ENCODE data around the gene DLGAP1.

DLGAP1 gene

GRCh38 chr18:4144201-4144600 is 310.9 kb downstream of the DLGAP1 start:
- no peak for DNase-seq

GRCh38 chr18:4143585-4143984 is 311.5 kb downstream of the DLGAP1 start:
- no peak for DNase-seq

DNA sequence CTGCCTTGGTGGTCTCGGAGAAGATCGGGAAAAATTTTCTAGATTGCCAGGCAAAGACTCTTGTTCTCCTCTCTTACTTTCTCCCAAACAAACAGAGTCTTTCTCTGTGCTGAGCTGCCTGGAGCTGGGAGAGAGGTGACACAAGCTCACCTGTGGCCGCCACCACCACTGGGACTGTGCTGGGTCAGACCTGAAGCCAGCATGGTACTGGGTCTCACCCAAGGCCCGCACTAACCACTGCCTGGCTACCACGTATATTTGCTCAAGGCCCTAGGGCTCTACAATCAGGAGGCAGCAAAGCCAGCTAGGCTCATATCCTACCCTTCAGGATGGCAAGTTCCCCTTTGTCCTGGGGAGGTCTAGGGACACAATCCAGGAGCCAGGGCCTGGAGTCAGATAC is 312.2 kb downstream of the DLGAP1 start:
- DNase-seq = no peak

DNA sequence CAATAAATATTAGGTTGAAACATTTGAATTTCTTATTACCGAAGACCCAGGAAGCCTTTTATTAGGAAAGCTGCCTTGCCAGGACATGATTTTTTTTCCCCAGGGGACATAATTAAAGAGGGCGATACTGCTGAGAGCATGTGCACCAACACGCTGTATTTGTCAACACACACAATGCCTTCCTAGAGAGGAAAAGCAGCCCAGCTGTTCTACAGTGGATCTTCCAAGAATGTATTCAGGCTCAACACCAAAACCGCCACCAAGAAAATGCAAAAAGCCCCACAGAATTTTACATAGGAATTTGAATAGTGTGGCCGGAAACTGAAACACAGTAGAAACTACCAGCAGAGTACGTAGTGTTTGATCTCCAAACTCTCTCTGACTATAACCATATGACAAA is 320.4 kb downstream of the DLGAP1 start:
- no peak for DNase-seq

DNA sequence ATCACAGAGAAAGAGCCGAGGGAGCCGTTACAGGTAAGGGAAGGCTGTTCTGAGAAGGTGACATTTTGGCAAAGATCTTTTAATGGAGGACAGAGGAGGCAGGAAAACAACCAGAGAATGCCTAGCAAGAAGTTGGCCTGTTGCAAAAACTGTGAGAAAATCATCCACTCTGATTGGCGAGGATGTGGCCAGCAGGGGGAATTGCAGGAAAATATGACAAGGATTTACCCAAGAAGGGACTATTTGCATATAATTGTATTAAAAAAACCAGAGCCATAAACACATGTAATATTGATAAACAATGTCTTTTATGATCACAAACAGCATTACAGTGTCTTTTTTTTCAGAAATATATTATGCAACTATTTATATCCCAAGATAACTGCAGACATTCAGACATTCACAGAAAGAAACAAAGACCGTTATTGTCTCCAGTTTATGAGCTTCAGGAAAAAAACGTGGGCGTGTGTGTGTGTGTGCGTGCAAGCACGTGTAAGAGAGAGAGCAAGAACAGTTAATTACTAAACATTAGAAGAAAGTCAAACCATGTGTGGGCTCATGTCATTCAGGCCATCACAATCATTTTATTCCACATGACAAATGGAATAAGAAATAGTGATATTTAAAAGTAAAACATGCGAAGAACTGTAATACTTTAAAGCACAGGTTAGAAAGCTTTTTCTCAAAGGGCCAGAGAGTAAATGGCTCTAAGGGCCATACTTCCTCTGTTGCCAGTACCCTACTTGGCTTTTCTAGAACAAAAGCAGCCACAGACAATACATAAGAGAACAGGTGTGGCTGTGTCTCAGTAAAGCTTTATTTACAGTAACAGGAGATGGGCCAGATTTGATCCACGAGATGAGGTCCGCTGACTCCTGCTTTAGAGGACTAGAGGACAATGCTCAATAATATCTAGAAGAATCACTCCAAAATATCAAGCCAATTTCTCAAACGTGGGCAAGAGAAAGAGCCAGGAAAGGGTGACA is 324.1 kb downstream of the DLGAP1 start:
- no peak for DNase-seq

- DNase-seq = no peak
These were observed 328.2 kb downstream of the DLGAP1 start for GRCh38 chr18:4126939-4127338.

DNA sequence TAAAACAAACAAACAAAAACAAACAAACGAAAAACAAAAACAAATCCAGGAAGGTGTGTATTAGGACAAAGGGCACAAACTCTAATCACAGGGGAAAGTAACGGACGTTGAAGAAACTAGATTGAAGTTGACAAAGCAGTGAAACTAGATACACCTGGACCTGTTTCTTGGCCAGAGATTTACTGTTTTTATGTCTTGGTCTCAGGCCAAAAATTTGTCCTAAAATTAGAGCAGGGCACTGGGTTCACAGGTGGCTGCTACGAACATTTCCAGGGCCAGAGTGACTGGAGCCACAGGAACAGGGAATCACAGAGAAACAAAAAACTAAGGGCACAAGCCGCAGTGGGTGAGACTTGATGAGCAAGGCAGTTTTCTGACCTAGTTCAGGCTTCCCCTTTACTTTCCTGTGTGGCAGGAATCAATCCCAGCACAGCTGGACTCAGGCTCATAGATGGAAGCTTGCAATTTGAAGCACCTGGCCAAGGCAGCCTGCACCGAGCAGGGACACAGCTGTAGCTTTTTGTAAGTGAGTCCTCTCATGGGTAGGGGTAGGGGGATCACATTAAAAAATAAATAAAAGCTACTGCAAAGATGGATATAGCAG is 329.4 kb downstream of the DLGAP1 start:
- no peak for DNase-seq

DNA sequence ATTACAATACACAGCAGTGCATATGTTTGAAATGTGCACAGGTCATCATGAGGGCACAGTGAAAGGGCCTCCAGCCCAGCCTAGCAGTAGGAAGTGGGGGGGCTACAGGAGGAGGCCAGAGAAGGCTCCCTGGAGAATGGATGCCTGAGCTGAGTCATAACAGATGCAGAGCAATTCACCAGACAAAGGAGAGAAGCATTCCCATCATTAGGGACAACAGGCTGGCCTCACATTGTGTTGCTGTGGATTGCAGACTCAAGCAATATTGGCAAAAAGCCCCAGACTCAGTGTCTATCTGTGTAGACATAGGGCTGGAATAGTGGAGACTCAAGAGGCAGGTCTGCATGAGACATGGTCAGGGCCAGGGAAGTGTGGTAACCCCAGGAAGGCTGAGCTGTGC is 329.9 kb downstream of the DLGAP1 start:
- DNase-seq = no peak

- DNase-seq = no peak
These were observed 335.3 kb downstream of the DLGAP1 start for GRCh38 chr18:4119813-4120212.

GRCh38 chr18:4119127-4119648 is 335.9 kb downstream of the DLGAP1 start:
- DNase-seq = no peak

DNA sequence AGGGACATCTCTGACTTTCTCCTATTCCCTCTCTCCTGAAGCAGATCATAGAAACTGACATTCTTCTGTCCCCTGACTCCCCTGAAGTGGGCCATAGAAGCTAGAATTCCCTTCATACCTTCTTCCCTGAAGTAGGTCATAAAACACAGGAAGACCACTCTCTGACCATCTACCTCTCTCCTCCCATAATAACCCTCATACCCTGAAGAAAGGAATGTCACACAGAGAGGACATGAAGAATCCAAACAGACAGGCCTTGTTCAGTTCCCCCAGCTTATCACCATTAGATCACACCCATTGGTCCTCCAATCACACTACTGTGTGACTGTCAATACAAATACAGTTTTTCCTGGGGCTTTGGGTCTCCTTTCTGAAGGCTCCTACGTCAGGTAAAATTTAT is 347.1 kb downstream of the DLGAP1 start:
- DNase-seq = no peak

DNA sequence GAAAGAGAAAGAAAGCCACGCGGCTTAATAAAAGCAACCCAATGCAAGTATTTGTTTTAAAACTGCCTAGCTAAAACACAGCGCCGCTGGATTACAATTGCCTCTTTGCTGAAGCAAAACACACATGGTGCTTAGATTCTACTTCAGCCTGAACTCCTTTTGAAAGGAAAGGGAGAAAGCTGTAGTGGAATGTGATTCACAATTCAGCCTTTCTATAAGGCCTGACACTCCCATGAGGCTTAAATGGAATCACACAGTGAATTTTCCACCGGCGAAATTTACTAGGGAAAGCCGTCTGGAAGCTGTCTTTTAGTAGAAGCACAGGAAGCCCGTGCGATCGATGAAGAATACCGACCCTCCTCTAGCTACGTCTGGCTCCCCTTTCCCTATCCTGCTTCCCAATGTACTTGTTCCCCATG is 348.0 kb downstream of the DLGAP1 start:
- DNase-seq = no peak

GRCh38 chr18:4106407-4107033 is 348.6 kb downstream of the DLGAP1 start:
- peak; percentile 7 to 55 (median 13) for DNase-seq

DNA sequence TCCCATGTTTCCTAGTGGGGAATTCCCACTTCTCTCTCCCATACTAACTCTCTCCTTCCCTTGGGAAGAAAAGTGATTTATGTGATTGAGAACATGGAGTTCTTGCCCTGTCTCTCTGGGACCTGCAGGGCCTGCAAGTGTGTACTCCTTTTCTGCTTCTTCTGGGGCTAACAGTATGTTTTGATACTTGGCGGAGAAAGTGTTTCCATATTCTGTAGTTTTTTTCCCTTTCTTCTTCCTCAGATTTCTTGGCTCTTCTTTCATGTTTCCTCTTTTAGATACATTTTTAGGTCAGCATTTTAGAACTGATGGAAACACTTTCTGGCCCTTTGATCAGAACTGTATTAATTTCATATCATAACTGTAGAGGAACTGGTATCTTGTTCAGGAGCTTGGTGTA is 352.2 kb downstream of the DLGAP1 start:
- no peak for DNase-seq

- peak in 1 of 5 donors; percentile 41 for DNase-seq
These were observed 354.1 kb downstream of the DLGAP1 start for GRCh38 chr18:4101009-4101408.

DNA sequence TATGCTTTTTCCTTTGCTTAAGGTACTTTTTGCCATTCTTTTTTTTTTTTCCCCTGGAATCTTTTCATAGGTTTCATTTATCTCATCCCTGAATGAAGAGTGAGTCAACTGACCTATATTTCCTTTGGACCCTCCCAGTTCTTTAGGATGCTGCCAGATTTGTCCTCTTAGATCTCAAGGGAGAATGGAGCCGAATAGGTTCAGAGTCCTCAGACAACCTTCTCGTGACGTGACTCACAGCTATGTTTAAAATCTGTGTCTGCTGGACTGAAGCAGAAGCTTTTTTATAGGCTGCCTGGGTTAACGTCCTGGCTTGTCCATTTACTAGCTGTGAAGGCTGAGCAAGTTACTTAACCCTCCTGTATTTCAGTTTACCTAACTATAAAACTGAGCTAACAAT is 358.6 kb downstream of the DLGAP1 start:
- no peak for DNase-seq

GRCh38 chr18:4093676-4094075 is 361.4 kb downstream of the DLGAP1 start:
- no peak for DNase-seq

DNA sequence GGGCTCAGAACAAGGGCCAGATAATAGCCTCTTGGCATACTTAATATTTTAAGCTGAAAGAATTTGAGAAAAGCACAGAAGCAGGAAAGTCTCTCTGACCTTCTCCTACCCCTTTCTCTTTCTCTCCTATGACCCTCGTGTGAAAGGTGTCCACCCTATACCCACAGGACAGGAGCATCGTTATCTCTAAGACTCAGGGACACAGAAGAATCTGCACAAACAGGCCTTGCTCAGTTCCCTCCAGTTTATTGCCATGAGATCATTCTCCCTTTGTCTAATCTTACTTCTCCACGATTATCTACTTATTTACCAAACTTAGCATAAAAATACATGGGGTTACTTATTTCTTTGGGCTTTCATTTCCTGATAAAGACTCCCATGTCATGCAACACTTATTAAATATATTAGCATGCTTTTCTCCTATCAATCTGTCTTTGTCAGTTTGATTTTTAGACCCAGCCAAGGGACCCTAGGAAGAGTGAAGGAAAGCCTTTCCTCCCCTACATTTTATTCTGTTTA is 370.7 kb downstream of the DLGAP1 start:
- no peak for DNase-seq

DNA sequence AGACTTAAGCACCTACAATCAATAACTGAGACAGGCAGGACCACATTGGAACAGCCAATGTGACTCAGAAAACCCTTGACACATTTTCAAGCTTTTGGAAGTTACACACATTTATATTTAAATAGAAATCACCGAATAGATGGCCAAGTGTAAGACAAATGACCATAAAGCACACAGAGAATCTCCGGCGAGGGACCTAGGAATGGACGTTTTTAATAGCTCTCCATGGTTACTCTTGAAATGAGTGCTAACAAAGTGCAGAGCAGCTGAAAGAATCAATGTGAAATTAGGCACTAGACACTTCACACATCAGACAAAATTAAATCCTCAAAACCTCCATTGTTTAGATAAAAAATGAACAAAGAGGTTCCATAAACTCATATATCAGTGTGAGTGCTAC is 376.9 kb downstream of the DLGAP1 start:
- DNase-seq = no peak

DNA sequence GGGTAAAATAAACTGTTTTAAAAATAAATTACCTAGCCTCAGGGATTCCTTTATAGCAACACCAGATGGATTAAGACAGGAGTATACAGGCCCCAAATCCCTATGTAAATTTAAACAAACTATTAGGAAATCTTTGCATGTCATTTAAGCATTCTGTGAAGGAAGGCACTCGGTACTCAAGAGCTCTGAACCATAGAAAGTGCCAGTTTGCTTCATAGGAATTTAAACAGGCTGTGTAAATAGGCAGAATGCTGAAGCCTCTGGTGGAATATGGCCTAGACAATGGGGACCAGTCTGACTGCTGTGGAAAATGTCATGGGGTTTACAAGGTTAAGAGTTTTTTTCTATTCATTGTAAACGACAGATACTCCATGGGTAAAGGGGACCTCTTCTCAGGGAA is 377.4 kb downstream of the DLGAP1 start:
- no peak for DNase-seq

DNA sequence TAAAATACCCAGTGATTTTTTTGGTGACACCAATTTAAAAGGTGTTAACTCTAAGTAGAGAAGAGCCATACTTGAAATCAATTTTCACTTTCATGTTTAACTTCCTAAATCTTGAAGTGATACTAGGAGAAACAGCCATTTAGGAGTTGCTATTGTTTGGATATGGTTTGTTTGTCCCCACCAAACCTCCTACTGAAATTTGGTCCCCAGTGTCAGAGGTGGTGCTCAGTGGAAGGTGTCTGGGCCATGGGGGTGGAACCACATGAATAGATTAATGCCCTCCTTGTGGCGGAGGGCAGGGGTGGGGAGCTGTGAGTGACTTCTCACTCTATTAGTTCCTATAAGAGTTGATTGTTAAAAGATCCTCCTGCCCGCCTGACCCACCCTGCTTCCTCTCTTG is 377.9 kb downstream of the DLGAP1 start:
- no peak for DNase-seq

DNA sequence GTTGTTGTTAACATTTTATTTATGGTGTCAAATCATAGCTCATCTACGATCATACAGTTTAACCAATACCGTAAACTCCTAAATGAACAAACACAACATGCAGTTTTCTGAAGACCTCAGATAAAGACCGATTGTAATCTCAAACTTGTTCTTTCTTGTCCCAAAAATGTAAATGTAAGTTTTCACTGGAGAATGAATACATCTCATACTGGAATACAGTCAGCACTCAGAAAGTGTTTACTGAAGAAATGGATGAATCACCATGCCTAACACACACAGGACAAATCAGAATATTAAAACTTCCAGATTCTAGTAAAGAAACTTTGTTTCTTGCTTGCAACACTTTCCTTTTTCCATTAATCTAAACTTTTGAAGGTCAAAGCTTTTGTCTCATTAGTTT is 380.5 kb downstream of the DLGAP1 start:
- no peak for DNase-seq

DNA sequence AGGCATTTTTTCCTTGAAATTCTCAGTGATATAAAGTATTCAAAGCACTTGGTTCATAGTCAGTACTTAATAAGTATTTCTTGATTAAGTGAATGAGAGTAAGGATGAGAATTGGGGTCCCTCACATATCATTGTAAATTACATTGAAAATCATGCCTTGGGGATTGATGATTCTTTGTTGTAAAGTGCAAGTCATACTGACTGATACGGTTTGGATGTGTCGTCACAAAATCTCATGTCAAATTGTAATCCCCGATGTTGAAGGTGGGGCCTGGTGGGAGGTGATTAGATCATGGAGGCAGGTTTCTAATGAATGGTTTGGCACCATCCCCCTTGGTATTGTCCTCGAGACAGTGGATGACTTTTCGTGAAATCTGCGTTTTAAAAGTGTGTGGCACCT is 385.9 kb downstream of the DLGAP1 start:
- DNase-seq = no peak
